OCI-LY3 (cell line): ENCODE data around the gene IFFO2.

Experiments used
- CTCF ChIP-seq: fragments of 200-600, 300-600 bp; sonication (generic); IDR thresholded peaks from 2 replicates; pipeline ENCODE4 v1.5.1; 2014; ENCODE audit warnings: antibody characterized with exemption, low read length, low read depth
- EZH2phosphoT487 ChIP-seq: fragments of 200-600 bp; shearing (Covaris generic); IDR thresholded peaks from 2 replicates; pipeline ENCODE4 v1.6.1; 2018; ENCODE audit warnings: antibody characterized with exemption, mixed run types, low read depth

GRCh38 chr1:18955441-18956192 lies 859 bp downstream of the IFFO2 start:
- TF ChIP-seq CTCF (no peak), EZH2phosphoT487 (no peak)
